Measurements from ENCODE around the gene SPCS3. TPM values are rescaled to one million over a fixed set of nuclear protein-coding genes. Genes with fewer than 3 reads are reported as not detected.
A peak's percentile ranks its signal among the peaks of the same experiment; 100 is the strongest.
"Not testable (repeated sequence)": the region's sequence is repeated elsewhere in the genome, so short reads cannot be mapped to it uniquely, and the experiment has no call there.

The SPCS3 gene
- total RNA-seq, 4 donors from 2014 or later: 129 to 149 (median 136) TPM

DNA sequence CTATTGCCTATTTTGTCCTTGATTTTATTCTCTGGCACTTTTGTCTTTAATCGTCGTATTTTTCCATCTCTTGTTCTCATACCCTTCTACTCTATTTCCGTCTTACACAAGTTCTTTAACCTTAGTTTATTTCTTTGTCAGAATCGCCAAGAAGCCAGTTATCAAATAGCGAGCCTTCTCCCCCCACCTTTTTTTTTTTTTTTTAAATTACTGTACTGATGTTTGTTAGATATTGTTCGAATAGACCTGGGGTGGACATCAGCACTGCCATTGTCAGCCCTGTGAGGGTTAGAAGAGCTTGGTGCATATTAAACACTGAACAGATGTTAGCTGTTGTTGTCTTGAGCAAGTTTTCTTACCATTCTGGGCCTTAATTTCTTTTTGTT, 1.2 kb downstream of the SPCS3 start:
- H3K4me1 ChIP-seq: peaks cover 15 to 18% of the 10 kb centered on the region in 2 donors
- no peaks in the 10 kb centered on the region for H3K36me3 ChIP-seq
- intact Hi-C loops (cut with DNase I): no loop called here
- no peaks in the 10 kb centered on the region for H3K27me3 ChIP-seq
- no peaks in the 10 kb centered on the region for H3K9me3 ChIP-seq
- WGBS, 2 donors: 4 to 7% methylated on average over 6 of the region's 6 CpGs
- peak overlapping the region; percentile 89 to 93 (median 92) for H3K27ac ChIP-seq
- no peak for TF ChIP-seq POLR2A (IDR thresholded peaks at IDR 0.05)
- peak overlapping the region; percentile 49 to 78 (median 64) for H3K4me3 ChIP-seq (replicated peaks in 1 of 3)
- no peak for DNase-seq

DNA sequence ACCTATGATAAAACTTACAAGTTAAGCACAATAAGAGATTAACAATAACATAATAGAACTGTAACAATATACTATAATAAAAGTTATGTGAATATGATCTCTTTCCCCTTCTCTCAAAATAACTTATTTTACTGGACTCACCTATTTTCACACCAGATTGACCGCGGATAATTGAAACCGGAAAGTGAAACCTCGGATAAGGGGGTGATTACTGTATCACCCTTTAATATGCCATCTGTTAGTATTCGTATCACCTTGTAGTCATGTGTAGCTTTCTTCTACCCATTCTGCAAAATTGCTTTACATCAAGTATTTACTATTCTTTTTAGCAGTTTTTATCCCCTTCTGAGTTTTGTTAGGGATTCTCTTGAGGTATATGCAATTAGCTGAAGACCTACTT, 1.8 kb downstream of the SPCS3 start:
- no peaks in the 10 kb centered on the region for H3K9me3 ChIP-seq
- no peaks in the 10 kb centered on the region for H3K27me3 ChIP-seq
- no peaks in the 10 kb centered on the region for H3K36me3 ChIP-seq
- intact Hi-C loops (cut with DNase I): no loop called here
- DNase-seq: no peak
- 70 to 79% methylated on average over 5 of the region's 5 CpGs for WGBS, 2 donors
- TF ChIP-seq, protein P1, sequence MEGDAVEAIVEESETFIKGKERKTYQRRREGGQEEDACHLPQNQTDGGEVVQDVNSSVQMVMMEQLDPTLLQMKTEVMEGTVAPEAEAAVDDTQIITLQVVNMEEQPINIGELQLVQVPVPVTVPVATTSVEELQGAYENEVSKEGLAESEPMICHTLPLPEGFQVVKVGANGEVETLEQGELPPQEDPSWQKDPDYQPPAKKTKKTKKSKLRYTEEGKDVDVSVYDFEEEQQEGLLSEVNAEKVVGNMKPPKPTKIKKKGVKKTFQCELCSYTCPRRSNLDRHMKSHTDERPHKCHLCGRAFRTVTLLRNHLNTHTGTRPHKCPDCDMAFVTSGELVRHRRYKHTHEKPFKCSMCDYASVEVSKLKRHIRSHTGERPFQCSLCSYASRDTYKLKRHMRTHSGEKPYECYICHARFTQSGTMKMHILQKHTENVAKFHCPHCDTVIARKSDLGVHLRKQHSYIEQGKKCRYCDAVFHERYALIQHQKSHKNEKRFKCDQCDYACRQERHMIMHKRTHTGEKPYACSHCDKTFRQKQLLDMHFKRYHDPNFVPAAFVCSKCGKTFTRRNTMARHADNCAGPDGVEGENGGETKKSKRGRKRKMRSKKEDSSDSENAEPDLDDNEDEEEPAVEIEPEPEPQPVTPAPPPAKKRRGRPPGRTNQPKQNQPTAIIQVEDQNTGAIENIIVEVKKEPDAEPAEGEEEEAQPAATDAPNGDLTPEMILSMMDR (IDR thresholded peaks at IDR 0.05): no peak
- peak overlapping the region in 1 of 3 donors; percentile 64 for H3K4me3 ChIP-seq (replicated peaks in 1 of 3)
- peaks cover 15 to 18% of the 10 kb centered on the region in 2 donors for H3K4me1 ChIP-seq
- H3K27ac ChIP-seq: peak overlapping the region in 1 of 3 donors; percentile 93

DNA sequence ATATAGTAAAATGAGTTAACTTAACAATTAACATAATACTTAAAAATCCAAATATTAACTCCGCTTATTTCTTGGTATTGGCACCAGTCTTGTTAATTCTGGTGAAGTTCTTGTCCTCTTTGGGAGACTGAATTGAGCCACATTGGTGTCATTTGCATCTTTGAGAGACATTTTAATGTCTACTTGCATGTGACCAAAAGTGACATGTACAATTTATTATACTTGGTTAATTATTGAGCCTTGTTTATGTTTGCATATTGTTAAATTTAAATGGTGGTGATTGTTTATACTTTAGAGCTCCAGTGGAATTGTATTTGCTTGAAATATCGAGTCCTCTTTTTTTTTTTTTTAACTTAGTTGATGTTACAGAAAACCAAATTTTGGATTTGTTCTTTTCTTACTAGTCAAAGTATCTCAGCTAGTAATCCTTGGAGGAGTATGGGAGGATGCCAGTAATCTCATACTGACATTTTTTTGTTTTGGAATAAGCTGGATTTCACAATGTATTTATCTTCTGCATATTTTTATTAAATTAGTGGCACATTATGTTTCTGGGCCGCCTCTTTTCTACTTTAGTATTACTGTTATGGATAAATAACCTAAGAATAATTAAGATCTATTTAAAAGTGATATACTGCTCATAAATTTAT, 3.9 kb downstream of the SPCS3 start:
- Histone ChIP-seq H3K9me3 (no peaks in the 10 kb centered on the region), H3K4me1 (peaks cover 15 to 18% of the 10 kb centered on the region in 2 donors), H3K4me3 (replicated peaks in 1 of 3) (no peak overlapping the region), H3K27me3 (no peaks in the 10 kb centered on the region), H3K27ac (no peak overlapping the region), H3K36me3 (no peaks in the 10 kb centered on the region)
- WGBS, 2 donors: 91% methylated on average over 3 of the region's 3 CpGs
- TF ChIP-seq, protein P1 (IDR thresholded peaks at IDR 0.05): no peak
- no peak for TF ChIP-seq POLR2A (IDR thresholded peaks at IDR 0.05)
- DNase-seq: no peak
- intact Hi-C loops (cut with DNase I): no loop called here

DNA sequence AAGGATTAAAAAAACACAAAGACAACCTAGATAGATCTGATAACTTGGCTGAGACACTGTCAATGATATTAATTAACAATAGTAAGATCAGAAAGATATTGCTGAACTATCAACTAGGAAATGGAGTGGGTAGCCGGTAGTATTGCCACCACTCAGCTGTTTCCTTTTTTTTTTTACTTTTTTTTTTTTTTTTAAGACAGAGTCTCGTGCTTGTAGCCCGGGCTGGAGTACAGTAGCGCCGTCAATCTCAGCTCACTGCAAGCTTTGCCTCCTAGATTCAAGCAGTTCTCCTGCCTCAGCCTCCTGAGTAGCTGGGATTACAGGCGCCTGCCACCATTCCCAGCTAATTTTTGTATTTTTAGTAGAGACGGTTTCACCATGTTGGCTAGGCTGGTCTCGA, 5.1 kb downstream of the SPCS3 start:
- peaks cover 15 to 18% of the 10 kb centered on the region in 2 donors for H3K4me1 ChIP-seq
- H3K9me3 ChIP-seq; intact Hi-C loops (cut with DNase I); H3K4me3 ChIP-seq (replicated peaks in 1 of 3); H3K27me3 ChIP-seq; H3K27ac ChIP-seq; H3K36me3 ChIP-seq; DNase-seq: not testable (repeated sequence)
- WGBS, 2 donors: 84 to 86% methylated on average over 8 of the region's 8 CpGs

DNA sequence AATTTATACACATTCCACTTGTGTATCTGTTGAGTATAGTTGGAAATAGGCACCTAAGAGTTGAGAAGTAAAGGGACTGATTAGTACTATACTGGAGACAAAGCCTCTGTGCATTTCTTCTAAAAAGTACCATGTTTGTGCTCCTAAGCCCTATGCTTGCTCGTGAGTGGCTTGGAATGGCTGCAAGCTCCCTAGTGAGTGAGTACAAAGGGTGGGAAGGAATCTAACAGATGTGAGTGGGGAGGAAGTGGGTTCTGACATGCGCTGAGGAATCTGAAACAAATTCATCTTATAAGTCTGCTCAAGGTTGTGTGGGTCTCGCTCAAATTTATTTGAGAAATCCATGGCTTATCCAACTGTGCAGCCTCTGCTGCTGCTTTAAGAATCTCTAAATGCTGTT, 13.3 kb downstream of the SPCS3 start:
- no peak for DNase-seq
- TF ChIP-seq POLR2A (IDR thresholded peaks at IDR 0.05): no peak
- TF ChIP-seq, protein P1 (IDR thresholded peaks at IDR 0.05): no peak
- WGBS, 2 donors: 70% methylated on average over 3 of the region's 3 CpGs
- no peak overlapping the region for H3K27ac ChIP-seq
- no peak overlapping the region for H3K4me3 ChIP-seq (replicated peaks in 1 of 3)
- intact Hi-C loops (cut with DNase I): loop anchor here (10.0 kb wide), 1 partner anchor 298 kb away; no protein-coding TSS in a partner anchor
- peaks cover 7 to 9% of the 10 kb centered on the region in 2 donors for H3K4me1 ChIP-seq
- H3K36me3 ChIP-seq: no peaks in the 10 kb centered on the region
- no peaks in the 10 kb centered on the region for H3K9me3 ChIP-seq
- H3K27me3 ChIP-seq: no peaks in the 10 kb centered on the region

DNA sequence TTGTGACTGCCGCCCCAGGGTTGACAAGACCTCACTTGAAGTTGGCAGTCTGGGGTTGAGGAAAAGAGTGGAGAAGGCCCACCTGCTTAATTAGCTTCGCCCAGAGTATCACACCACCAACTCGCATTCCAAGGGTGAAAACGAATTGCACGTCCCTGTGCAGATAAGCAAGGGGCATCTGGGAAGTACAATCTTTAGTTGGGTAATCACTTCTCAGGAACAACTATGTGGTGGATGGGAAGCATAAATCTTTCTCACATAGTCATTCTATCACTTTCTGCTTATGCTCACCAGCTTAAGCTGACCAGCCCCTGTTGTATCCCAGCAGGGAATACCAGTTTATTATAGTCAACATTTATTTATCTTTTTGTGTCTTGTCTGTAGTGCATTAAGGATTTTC, 14.3 kb downstream of the SPCS3 start:
- H3K36me3 ChIP-seq: no peaks in the 10 kb centered on the region
- H3K27me3 ChIP-seq: no peaks in the 10 kb centered on the region
- no peak for DNase-seq
- 94 to 97% methylated on average over 5 of the region's 5 CpGs for WGBS, 2 donors
- no peak overlapping the region for H3K27ac ChIP-seq
- H3K4me3 ChIP-seq (replicated peaks in 1 of 3): no peak overlapping the region
- H3K4me1 ChIP-seq: peaks cover 7 to 9% of the 10 kb centered on the region in 2 donors
- no peak for TF ChIP-seq POLR2A (IDR thresholded peaks at IDR 0.05)
- TF ChIP-seq, protein P1 (IDR thresholded peaks at IDR 0.05): no peak
- H3K9me3 ChIP-seq: no peaks in the 10 kb centered on the region
- intact Hi-C loops (cut with DNase I): loop anchor here (10.0 kb wide), 1 partner anchor 299 kb away; no protein-coding TSS in a partner anchor

Measured in thyroid gland (tissue), 4 donors.